A673 (cell line): ENCODE measurements around the gene PPHLN1. TPM values are rescaled to one million over a fixed set of nuclear protein-coding genes. Genes with fewer than 3 reads are reported as not detected.

Experiments used
- BruUV-seq: library from RNA; stranded (reverse); fragments of 400-500 nt; replicated peaks from 2 replicates; lab custom pipeline; 2021; lab: Mats Ljungman, UMichigan
- CTCF ChIA-PET: fragments of 300-600 bp; sonication (Branson Sonifier 250); formaldehyde crosslinking; loops from one replicate; lab custom pipeline; 2022; ENCODE audit warnings: antibody characterized with exemption; lab: Charles Lee
- POLR2A ChIA-PET: fragments of 300-600 bp; sonication (Branson Sonifier 250); formaldehyde crosslinking; loops from one replicate; lab custom pipeline; 2022; ENCODE audit warnings: antibody characterized with exemption; ENCODE audit not compliant: low non-redundant PET; lab: Charles Lee
- DNase-seq: peaks from one replicate; pipeline ENCODE4 v3.0.0-alpha.2; 2015; ENCODE audit warnings: low spot score
- H3K27ac ChIP-seq: fragments of 200-600 bp; sonication (generic); 2 replicates; pipeline ENCODE4 v1.5.1; 2016; ENCODE audit warnings: mixed run types, low read depth, mild to moderate bottlenecking, mixed read lengths, antibody characterized with exemption, low read length; ENCODE audit not compliant: poor library complexity, severe bottlenecking
- H3K27me3 ChIP-seq: fragments of 200-600 bp; sonication (generic); replicated peaks from 2 replicates; pipeline ENCODE4 v1.6.1; 2017; ENCODE audit warnings: mixed run types, low read depth, mild to moderate bottlenecking, mixed read lengths, antibody characterized with exemption, low read length; ENCODE audit not compliant: insufficient read depth, poor library complexity
- H3K36me3 ChIP-seq: fragments of 200-600 bp; sonication (generic); 2 replicates; pipeline ENCODE4 v1.6.1; 2016; ENCODE audit warnings: mixed run types, mild to moderate bottlenecking, mixed read lengths, antibody characterized with exemption, low read length; ENCODE audit not compliant: insufficient read depth, poor library complexity, severe bottlenecking
- H3K4me1 ChIP-seq: fragments of 200-600 bp; sonication (generic); 2 replicates; pipeline ENCODE4 v1.6.1; 2017; ENCODE audit warnings: mixed run types, mild to moderate bottlenecking, mixed read lengths, antibody characterized with exemption, low read length; ENCODE audit not compliant: insufficient read depth, poor library complexity, severe bottlenecking
- H3K4me3 ChIP-seq: fragments of 200-600 bp; sonication (generic); 2 replicates; pipeline ENCODE4 v1.5.1; 2016; ENCODE audit warnings: low read depth, mixed run types, mild to moderate bottlenecking, mixed read lengths, low read length; ENCODE audit not compliant: poor library complexity, severe bottlenecking
- H3K9me3 ChIP-seq: fragments of 200-600 bp; sonication (generic); 2 replicates; pipeline ENCODE4 v1.6.1; 2016; ENCODE audit warnings: mixed run types, low read depth, mild to moderate bottlenecking, mixed read lengths, antibody characterized with exemption, low read length; ENCODE audit not compliant: poor library complexity, severe bottlenecking
- CTCF ChIP-seq: fragments of 300-800, 200-600 bp; sonication (generic); conservative IDR thresholded peaks from 2 replicates; pipeline ENCODE4 v1.5.1; 2017; ENCODE audit warnings: low read depth, mild to moderate bottlenecking, antibody characterized with exemption, low read length, moderate library complexity, mixed read lengths
- EZH2 ChIP-seq: fragments of 200-600 bp; sonication (generic); IDR thresholded peaks from 2 replicates; pipeline ENCODE4 v1.6.1; 2017; ENCODE audit warnings: borderline replicate concordance, low read depth, mild to moderate bottlenecking, mixed read lengths, antibody characterized with exemption, low read length; ENCODE audit not compliant: poor library complexity, severe bottlenecking
- intact Hi-C: fragments of 100-400 bp; cut with micrococcal nuclease; formaldehyde crosslinking; loops from one replicate; pipeline ENCODE4 v1.10.0; 2022; ENCODE audit not compliant: unreplicated experiment
- total RNA-seq: library from RNA; stranded (reverse); gene quantifications from 2 replicates; pipeline ENCODE4 v1.2.3, GENCODE V29; 2021

PPHLN1 gene
- total RNA-seq, 1 experiment from 2014 or later, result 90.1 TPM

GRCh38 chr12:42409471-42409870 is 83.5 kb downstream of the PPHLN1 start:
- Histone ChIP-seq H3K36me3 (no peaks in the 10 kb centered on the region), H3K4me1 (peaks cover 5% of the 10 kb centered on the region), H3K27ac (no peak overlapping the region), H3K4me3 (no peak overlapping the region), H3K27me3 (no peaks in the 10 kb centered on the region), H3K9me3 (no peaks in the 10 kb centered on the region)
- ChIA-PET CTCF (no interaction called here), POLR2A (no interaction called here)
- TF ChIP-seq CTCF (no peak), EZH2 (no peak)
- BruUV-seq, result no TSS peak
- intact Hi-C loops, result no loop called here
- no peak for DNase-seq

- Histone ChIP-seq H3K27ac (no peak overlapping the region), H3K9me3 (no peaks in the 10 kb centered on the region), H3K4me1 (peaks cover 5% of the 10 kb centered on the region), H3K27me3 (no peaks in the 10 kb centered on the region), H3K4me3 (no peak overlapping the region), H3K36me3 (no peaks in the 10 kb centered on the region)
- intact Hi-C loops, result no loop called here
- CTCF ChIA-PET, result no interaction called here
- no peak for DNase-seq
- POLR2A ChIA-PET, result no interaction called here
- TF ChIP-seq EZH2 (no peak), CTCF (no peak)
- no TSS peak for BruUV-seq
These were observed 84.4 kb downstream of the PPHLN1 start for GRCh38 chr12:42410340-42410739.

- BruUV-seq, result no TSS peak
- H3K27ac ChIP-seq, result no peak overlapping the region
- intact Hi-C loops, result no loop called here
- TF ChIP-seq EZH2, result no peak
- no peak for TF ChIP-seq CTCF
- no peaks in the 10 kb centered on the region for H3K9me3 ChIP-seq
- POLR2A ChIA-PET, result no interaction called here
- peaks cover 9% of the 10 kb centered on the region for H3K4me1 ChIP-seq
- no peak overlapping the region for H3K4me3 ChIP-seq
- H3K27me3 ChIP-seq, result no peaks in the 10 kb centered on the region
- CTCF ChIA-PET, result no interaction called here
- no peak for DNase-seq
- no peaks in the 10 kb centered on the region for H3K36me3 ChIP-seq
These were observed 94.4 kb downstream of the PPHLN1 start for GRCh38 chr12:42420395-42420794.
